Liver (tissue), 3 donors: ENCODE data around the gene DLX4.

Experiments used
- EGR1 ChIP-seq, 2 donors: IDR thresholded peaks; 2 replicates each; pipeline ENCODE4 v1.6.1; 2016 to 2018; ENCODE audit warnings: antibody characterized with exemption in 2 of 2, low read depth in 2 of 2
- GABPA ChIP-seq, 2 donors: IDR thresholded peaks in 1 of 2; conservative IDR thresholded peaks in 1 of 2; 2 replicates each; pipeline ENCODE4 v1.6.1; 2016; ENCODE audit warnings: antibody characterized with exemption in 2 of 2, mild to moderate bottlenecking in 1 of 2, moderate library complexity in 1 of 2
- JUND ChIP-seq, 2 donors: IDR thresholded peaks; 2 replicates each; pipeline ENCODE4 v1.6.1; 2016; ENCODE audit warnings: antibody characterized with exemption in 2 of 2
- REST ChIP-seq: IDR thresholded peaks from 2 replicates; pipeline ENCODE4 v1.6.1; 2016; ENCODE audit warnings: antibody characterized with exemption, mild to moderate bottlenecking
- TAF1 ChIP-seq: conservative IDR thresholded peaks from 2 replicates; pipeline ENCODE4 v1.6.1; 2016; ENCODE audit warnings: antibody characterized with exemption, mild to moderate bottlenecking
- TF ChIP-seq, protein P1 (sequence below): fragments of 150-350 bp; IDR thresholded peaks from 2 replicates; pipeline ENCODE4 v1.5.1; 2017; ENCODE audit warnings: improper control_type of control experiment, low read depth, low read length; ENCODE audit not compliant: missing input control
- TF ChIP-seq, protein P2 (sequence below): IDR thresholded peaks from 2 replicates; pipeline ENCODE4 v1.6.1; 2016; ENCODE audit warnings: antibody characterized with exemption
- donor health status: healthy.
- donor health status: healthy.

DNA sequence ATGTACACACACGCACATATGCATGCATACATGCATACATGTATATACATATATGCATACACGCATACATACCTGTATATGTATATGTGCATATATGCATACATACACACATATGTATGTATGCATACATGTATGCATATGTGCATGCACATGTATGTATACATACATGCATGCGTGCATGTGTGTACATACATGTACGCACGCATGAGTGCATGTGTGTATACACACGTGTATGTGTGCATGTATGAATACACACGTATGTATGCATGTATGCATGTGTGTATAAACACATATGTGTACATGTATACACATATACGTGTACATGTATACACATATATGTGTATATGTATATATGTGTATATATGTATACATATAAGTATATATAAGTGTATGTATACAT is 54.5 kb downstream of the DLX4 start:
- TF ChIP-seq, protein P1, sequence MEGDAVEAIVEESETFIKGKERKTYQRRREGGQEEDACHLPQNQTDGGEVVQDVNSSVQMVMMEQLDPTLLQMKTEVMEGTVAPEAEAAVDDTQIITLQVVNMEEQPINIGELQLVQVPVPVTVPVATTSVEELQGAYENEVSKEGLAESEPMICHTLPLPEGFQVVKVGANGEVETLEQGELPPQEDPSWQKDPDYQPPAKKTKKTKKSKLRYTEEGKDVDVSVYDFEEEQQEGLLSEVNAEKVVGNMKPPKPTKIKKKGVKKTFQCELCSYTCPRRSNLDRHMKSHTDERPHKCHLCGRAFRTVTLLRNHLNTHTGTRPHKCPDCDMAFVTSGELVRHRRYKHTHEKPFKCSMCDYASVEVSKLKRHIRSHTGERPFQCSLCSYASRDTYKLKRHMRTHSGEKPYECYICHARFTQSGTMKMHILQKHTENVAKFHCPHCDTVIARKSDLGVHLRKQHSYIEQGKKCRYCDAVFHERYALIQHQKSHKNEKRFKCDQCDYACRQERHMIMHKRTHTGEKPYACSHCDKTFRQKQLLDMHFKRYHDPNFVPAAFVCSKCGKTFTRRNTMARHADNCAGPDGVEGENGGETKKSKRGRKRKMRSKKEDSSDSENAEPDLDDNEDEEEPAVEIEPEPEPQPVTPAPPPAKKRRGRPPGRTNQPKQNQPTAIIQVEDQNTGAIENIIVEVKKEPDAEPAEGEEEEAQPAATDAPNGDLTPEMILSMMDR = no peak
- TF ChIP-seq JUND (IDR thresholded peaks at IDR 0.05) (no peak), REST (no peak), GABPA (IDR thresholded peaks at IDR 0.05 in 1 of 2, conservative IDR thresholded peaks at IDR 0.05 in 1 of 2) (no peak), TAF1 (no peak), EGR1 (IDR thresholded peaks at IDR 0.05; ENCODE audit: low read depth in 2 of 2) (no peak)
- TF ChIP-seq, protein P2, sequence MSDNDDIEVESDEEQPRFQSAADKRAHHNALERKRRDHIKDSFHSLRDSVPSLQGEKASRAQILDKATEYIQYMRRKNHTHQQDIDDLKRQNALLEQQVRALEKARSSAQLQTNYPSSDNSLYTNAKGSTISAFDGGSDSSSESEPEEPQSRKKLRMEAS = no peak
